OCI-LY3 (cell line): Measurements from ENCODE around the gene UBA5.

Experiments
- CTCF ChIP-seq: fragments of 200-600, 300-600 bp; sonication (generic); IDR thresholded peaks from 2 replicates; pipeline ENCODE4 v1.5.1; 2014; ENCODE audit warnings: antibody characterized with exemption, low read length, low read depth
- EZH2phosphoT487 ChIP-seq: fragments of 200-600 bp; shearing (Covaris generic); IDR thresholded peaks from 2 replicates; pipeline ENCODE4 v1.6.1; 2018; ENCODE audit warnings: antibody characterized with exemption, mixed run types, low read depth

- TF ChIP-seq CTCF: no peak
- no peak for TF ChIP-seq EZH2phosphoT487
Observed at GRCh38 chr3:132682201-132682600, 22.1 kb downstream of the UBA5 start.
